ES-I3 (cell line): ENCODE measurements around the gene OLAH.
A peak's percentile ranks its signal among the peaks of the same experiment; 100 is the strongest.

ENCODE experiments used
- H3K36me3 ChIP-seq: 2 replicates; pipeline ENCODE4 v1.6.1; 2013; ENCODE audit warnings: mild to moderate bottlenecking, low read length, control low read depth, moderate library complexity; ENCODE audit not compliant: insufficient read depth
- H3K4me1 ChIP-seq: 2 replicates; pipeline ENCODE4 v1.6.1; 2013; ENCODE audit warnings: mild to moderate bottlenecking, control low read depth, low read length; ENCODE audit not compliant: insufficient read depth
- H3K9ac ChIP-seq: 2 replicates; pipeline ENCODE4 v1.6.1; 2013; ENCODE audit warnings: low read depth, mild to moderate bottlenecking, low read length, moderate library complexity
- H3K9me3 ChIP-seq: 2 replicates; pipeline ENCODE4 v1.6.1; 2013; ENCODE audit warnings: mild to moderate bottlenecking, low read length, moderate library complexity; ENCODE audit not compliant: control insufficient read depth, insufficient read depth

Gene OLAH

DNA sequence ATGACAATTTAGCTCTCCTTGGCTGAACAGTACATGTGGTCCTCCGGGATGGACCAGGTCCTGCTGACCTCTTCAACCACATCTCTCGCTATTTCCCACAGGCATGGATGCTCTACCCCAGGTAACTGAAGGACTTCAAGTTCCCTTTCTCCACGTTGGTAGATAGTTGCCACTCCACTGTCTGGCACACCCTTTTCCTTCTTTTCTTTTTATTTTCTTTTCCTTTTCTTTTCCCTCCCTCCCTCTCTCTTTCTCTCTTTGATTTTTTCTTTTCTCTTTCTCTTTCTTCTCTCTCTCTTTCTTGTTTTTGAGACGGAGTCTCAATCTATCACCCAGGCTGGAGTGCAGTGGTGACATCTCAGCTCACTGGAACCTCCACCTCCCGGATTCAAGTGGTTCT, 47.7 kb downstream of the OLAH start:
- no peaks in the 10 kb centered on the region for H3K36me3 ChIP-seq
- no peaks in the 10 kb centered on the region for H3K4me1 ChIP-seq
- H3K9ac ChIP-seq: no peak overlapping the region
- H3K9me3 ChIP-seq: no peaks in the 10 kb centered on the region

DNA sequence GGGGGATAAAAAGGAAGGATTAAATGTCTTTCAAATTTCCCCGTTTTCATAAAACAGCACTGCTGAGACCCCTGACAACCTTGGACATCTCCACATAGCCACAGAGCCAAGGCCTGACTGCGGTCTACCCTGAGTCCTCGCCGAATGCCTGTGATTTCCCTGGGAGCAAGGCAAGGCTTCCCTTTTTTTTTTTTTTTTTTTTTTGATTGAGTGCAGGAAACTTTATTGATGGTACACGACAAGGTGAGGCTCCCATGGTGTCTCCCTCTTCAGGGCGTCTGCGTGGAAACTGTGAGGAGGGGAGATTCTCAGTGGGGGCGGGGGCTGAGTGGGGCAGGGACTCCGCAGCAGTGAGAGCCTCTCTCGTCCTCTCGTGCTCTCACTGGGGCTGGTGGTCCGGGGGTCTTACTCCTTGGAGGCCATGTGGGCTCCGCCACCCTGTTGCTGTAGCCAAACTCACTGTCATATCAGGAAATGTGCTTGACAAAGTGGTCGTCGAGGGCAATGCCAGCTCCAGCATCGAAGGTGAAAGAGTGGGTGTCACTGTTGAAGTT, 49.2 kb downstream of the OLAH start:
- H3K4me1 ChIP-seq: no peaks in the 10 kb centered on the region
- H3K36me3 ChIP-seq: no peaks in the 10 kb centered on the region
- no peaks in the 10 kb centered on the region; the same call in 1 of the 2 replicates for H3K9me3 ChIP-seq
- no peak overlapping the region for H3K9ac ChIP-seq

DNA sequence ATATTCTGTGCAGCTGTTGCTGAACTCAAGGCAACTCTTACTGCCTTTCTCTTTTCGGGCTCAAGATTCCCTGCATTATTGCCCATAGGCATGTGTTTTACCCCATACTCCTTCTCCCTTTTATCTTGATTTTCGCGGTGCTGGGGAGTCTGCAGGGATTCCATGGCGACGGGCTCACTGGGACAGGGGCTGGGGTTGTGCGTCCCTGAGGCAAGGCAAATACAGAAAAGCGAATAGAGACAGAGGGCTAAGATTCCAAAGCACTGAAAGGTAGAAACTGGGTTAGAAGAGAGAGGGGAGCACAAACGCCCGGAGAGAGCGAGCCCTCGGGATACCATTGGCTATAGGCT, 52.9 kb downstream of the OLAH start:
- Histone ChIP-seq H3K4me1 (no peaks in the 10 kb centered on the region), H3K9me3 (no peaks in the 10 kb centered on the region; the same call in 1 of the 2 replicates), H3K36me3 (peaks cover under 1% of the 10 kb centered on the region; the same call in 1 of the 2 replicates), H3K9ac (peak overlapping the region; percentile 91)

DNA sequence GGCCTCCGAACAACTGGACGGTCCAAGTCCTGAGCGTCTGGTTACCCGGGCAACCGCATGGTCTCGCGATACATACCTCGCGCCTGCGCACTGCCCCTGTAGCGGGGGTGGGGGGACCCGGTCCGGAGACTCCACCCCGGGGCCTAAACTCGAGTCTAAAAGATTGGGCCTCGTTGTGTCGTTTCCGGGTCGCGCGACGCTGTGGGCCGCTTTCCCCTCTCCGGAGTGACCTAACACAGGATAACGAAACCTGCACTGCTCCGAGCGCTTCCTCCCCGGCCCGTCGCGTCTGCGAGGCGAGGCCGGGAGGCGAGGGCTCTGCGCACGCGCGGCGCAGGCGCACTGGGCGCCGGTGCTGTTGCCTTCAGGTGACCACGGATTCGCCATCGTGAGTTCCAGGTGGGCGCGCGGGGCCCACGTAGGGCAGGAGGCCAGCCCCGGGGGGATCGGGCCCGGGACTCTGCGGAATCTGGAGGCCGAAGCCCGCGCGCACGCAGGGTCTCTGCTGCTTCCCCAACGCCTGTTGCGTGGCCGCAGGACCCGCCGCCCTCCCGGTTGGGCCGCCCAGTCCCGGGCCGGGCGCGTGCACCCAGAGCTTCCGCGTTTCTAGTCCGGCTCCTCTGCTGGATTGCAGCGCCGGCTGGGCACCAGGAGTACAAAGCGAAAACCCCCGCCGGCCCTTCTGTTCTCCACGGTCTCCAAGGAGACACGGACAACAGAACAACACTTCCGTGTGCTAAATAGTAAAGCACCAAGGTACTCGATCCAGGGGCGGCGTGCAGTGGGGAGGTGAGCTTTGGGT, 53.5 kb downstream of the OLAH start, which contains the start of gene RPP38:
RPP38 (plus strand) TSS at position 345 of the 802 bp plus-strand sequence. CDS start 5,960 bp downstream, outside the sequence.
- Histone ChIP-seq H3K36me3 (peaks cover 6% of the 10 kb centered on the region), H3K9me3 (no peaks in the 10 kb centered on the region; the same call in 1 of the 2 replicates), H3K4me1 (no peaks in the 10 kb centered on the region), H3K9ac (peak within 1 kb of the TSS; percentile 91)

DNA sequence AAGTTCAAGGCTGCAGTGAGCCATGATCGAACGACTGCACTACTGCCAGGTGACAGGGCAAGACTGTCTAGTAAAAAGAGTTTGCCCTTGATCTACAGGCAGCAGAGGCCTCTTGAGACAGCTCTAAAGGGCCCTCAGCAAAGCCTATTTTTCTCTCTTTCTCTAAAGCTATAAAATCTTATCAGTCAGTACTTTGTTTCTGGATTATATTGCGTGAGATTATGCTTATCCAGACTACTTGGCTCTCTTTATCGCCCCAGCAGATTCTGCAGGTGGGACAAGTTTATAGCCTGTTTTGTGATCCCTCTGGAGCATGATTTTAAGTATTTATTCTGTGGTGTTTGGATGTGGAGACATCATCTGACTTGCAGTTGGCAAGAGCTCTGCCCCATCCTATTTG, 56.1 kb downstream of the OLAH start:
- no peaks in the 10 kb centered on the region; the same call in 1 of the 2 replicates for H3K9me3 ChIP-seq
- peaks cover 13% of the 10 kb centered on the region for H3K36me3 ChIP-seq
- H3K9ac ChIP-seq: no peak overlapping the region

DNA sequence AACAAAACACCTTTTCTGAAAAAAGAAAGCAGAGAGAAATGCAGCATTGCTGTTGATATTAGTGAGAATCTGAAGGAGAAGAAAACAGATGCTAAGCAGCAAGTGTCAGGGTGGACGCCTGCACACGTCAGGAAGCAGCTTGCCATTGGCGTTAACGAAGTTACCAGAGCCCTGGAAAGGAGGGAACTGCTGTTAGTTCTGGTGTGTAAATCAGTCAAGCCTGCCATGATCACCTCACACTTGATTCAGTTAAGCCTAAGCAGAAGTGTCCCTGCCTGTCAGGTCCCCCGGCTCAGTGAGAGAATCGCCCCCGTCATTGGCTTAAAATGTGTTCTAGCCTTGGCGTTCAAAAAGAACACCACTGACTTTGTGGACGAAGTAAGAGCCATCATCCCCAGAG, 59.8 kb downstream of the OLAH start:
- H3K36me3 ChIP-seq: peaks cover 13% of the 10 kb centered on the region
- H3K9ac ChIP-seq: no peak overlapping the region
- H3K4me1 ChIP-seq: no peaks in the 10 kb centered on the region
- no peaks in the 10 kb centered on the region for H3K9me3 ChIP-seq

More for the DNA sequence above, 56.1 kb downstream of the OLAH start:
- H3K4me1 ChIP-seq: no peaks in the 10 kb centered on the region

DNA sequence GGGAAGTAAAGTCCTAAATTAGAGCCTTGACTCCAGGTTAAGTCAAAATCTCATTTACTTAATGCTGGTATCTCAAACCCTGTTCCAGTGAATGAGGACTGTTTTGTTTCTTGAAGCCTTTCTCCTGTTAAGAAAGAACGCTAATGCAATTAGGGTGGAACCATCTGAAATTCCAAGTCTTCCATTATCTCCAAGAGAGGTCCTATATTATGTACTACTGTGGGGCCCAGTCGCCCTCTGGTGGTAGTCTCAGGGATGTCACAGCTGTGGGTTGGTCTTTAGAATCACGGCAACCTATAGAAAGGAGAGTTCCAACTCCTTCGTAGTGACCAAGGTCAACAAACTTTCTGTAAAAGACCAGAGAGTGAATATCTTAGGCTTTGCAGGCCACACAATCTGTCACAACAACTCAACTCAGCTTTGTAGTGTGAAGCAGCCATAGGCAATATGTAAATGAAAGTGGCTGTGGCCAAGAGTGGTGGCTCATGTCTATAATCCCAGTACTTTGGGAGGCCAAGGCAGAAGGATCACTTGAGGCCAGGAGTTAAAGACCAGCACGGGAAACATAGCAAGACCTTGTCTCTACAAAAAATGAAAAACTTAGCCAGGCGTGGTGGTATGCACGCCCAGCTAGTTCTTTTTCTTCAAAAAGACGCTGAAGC, 62.7 kb downstream of the OLAH start:
- no peaks in the 10 kb centered on the region for H3K9me3 ChIP-seq
- no peaks in the 10 kb centered on the region for H3K4me1 ChIP-seq
- H3K9ac ChIP-seq: no peak overlapping the region
- peaks cover 13% of the 10 kb centered on the region for H3K36me3 ChIP-seq

DNA sequence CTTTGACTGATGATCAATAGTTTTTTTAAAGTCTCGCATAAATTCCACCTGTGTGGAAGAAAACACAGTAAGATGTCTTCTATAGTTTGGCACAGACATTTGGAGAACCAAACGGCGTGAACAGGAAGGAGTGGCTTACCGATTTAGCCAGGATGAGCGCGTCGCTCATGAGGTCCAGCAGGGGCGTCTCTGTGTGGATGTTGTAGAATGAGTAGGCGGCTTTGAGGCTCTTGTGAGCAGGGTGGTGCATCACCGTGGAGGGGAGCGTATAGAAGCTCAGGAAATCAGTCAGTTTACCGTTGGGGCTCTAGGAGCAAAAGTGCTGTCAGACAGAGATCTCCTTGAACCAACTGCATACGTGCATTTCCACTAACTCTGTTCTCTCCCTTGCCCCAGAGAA, 68.9 kb downstream of the OLAH start:
- Histone ChIP-seq H3K36me3 (peaks cover 3% of the 10 kb centered on the region), H3K9me3 (peaks cover 4% of the 10 kb centered on the region; the same call in 1 of the 2 replicates), H3K4me1 (no peaks in the 10 kb centered on the region), H3K9ac (no peak overlapping the region)

DNA sequence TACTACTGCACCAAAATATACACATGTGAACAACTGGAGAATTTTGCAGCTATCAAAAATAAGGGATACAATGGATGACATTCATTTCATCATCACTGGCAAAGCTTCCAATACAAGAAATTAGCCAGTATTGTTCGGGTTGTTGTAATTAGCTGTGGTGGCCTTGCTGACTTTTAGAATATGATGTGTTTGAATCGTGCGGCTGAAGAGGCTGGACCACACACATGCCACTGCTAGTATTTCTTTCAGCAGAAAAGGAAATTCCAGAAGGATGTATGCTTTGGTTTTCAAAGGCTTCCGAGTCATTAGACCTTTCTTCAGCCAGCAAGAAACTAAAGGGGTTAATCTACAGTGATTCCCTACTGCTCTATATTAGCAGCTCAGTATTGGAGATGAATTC, 70.0 kb downstream of the OLAH start:
- Histone ChIP-seq H3K9me3 (peaks cover 4% of the 10 kb centered on the region; the same call in 1 of the 2 replicates), H3K4me1 (no peaks in the 10 kb centered on the region), H3K36me3 (peaks cover 3% of the 10 kb centered on the region), H3K9ac (no peak overlapping the region)

DNA sequence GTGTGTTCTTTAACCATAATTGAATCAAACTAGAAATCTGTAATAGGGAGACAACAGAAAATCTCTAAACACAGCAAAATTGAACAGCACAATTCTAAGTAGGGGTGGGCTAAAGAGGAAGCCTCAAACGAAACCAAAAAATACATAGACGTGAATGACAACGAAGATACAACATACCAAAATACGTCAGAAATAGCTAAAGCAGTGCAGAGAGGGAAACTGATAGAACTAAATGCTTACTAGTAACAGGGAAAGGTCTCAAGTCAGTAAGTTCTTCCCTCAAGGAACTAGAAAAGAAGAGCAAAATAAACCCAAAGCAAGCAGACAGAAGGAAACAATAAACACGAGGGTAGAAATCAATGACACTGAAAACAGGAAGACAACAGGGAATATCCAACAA, 72.5 kb downstream of the OLAH start:
- Histone ChIP-seq H3K9me3 (peaks cover 4% of the 10 kb centered on the region; the same call in 1 of the 2 replicates), H3K4me1 (no peaks in the 10 kb centered on the region), H3K36me3 (peaks cover 3% of the 10 kb centered on the region), H3K9ac (no peak overlapping the region)

DNA sequence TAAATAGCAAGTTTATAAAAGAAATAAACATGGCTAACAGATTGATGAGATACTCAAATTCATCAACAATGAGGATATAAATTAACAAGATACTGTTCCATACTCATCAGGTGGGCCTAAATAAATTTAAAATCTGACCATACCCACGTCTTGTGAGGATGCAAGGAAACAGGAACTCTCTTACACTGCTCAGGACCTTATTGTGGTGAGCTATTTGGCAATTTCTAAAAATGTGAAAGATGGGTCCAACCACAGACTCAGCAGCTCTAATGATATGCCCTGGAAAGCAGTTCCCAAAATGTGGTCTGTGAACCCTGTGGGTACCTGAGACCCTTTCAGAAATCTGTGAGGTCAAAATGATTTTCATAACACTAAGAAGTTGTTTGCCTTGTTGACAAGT, 74.9 kb downstream of the OLAH start:
- H3K36me3 ChIP-seq: peaks cover 3% of the 10 kb centered on the region
- H3K9ac ChIP-seq: no peak overlapping the region
- H3K4me1 ChIP-seq: no peaks in the 10 kb centered on the region
- H3K9me3 ChIP-seq: peaks cover 4% of the 10 kb centered on the region; the same call in 1 of the 2 replicates

DNA sequence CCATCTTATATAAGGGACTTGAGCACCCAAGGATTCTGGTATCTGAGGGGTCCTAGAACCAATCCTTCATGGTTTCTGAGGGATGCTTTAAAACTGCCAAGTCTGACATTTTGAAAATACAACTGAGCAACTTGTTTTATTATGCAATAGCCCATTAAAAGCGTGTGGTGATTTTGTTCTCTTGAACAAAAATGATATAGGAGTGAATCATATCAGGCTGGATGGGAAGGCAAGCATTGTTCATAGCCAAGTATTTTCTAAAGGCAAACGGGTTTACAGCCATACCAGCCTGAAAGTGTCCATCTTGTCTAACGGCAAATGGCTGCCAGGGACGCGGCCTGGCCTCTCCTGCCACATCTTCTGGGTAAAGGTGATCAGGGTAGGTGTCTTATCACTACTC, 76.8 kb downstream of the OLAH start:
- no peaks in the 10 kb centered on the region for H3K4me1 ChIP-seq
- H3K9me3 ChIP-seq: peaks cover 4% of the 10 kb centered on the region; the same call in 1 of the 2 replicates
- no peak overlapping the region for H3K9ac ChIP-seq
- H3K36me3 ChIP-seq: peaks cover 7% of the 10 kb centered on the region

DNA sequence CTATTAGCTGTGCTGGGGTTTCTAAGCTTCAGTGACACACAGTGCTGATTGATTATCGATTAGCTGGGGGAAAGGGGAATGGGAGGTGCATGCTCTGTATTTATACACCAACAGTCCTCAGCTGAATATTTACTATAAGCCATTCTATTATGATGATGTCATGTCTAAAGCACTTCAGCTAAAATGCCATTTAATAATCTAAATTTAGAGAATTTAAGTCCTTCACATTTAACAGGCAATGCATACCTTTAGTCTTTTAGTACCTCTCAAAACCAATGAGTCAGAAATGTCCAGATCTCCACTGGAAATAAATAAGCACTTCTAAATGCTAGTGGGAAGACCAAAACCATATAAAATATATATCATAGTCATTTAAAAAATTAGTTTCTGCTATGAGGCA, 78.0 kb downstream of the OLAH start:
- Histone ChIP-seq H3K9me3 (peaks cover 4% of the 10 kb centered on the region; the same call in 1 of the 2 replicates), H3K36me3 (peaks cover 12% of the 10 kb centered on the region)

DNA sequence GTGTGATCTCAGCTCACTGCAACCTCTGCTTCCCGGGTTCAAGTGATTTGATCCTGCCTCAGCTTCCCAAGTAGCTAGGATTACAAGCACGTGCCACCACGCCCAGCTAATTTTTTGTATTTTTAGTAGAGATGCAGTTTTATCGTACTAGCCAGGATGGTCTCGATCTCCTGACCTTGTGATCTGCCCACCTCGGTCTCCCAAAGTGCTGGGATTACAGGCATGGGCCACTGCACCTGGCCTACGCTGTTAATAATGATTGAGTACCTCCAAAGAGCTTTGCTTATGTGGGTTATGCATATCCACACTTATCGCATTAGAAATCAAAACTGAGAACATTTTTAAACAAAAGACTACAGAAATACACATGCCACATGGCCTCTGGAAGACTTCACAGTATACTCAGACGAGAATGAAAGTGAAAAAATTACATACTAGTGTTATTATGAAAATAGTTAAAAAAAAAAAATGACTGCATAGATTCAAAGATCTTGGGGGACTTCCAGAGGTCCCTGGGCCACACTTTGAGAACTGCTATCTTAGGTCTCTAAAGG, 78.8 kb downstream of the OLAH start:
- Histone ChIP-seq H3K9me3 (peaks cover under 1% of the 10 kb centered on the region; the same call in 1 of the 2 replicates), H3K36me3 (peaks cover 12% of the 10 kb centered on the region), H3K9ac (no peak overlapping the region), H3K4me1 (no peaks in the 10 kb centered on the region)

More for the DNA sequence above, 78.0 kb downstream of the OLAH start:
- no peak overlapping the region for H3K9ac ChIP-seq
- H3K4me1 ChIP-seq: no peaks in the 10 kb centered on the region
